ENCODE results near the gene SPATA6L. TPM values are rescaled to one million over a fixed set of nuclear protein-coding genes. Genes with fewer than 3 reads are reported as not detected.

The SPATA6L gene
- total RNA-seq, 4 donors from 2014 or later, result 0.91 to 3.0 (median 1.8) TPM

GRCh38 chr9:4670591-4670990 is 4.3 kb upstream of the SPATA6L start:
- no peaks in the 10 kb centered on the region for H3K9me3 ChIP-seq
- no peak overlapping the region for H3K4me3 ChIP-seq
- peaks cover 0 to 26% (median under 1%) of the 10 kb centered on the region in 3 donors for H3K4me1 ChIP-seq
- no peaks in the 10 kb centered on the region for H3K36me3 ChIP-seq
- DNase-seq, result no peak
- 74 to 83% methylated on average over 3 of the region's 3 CpGs for WGBS, 2 donors
- no peak overlapping the region for H3K27ac ChIP-seq
- intact Hi-C loops (cut with DNase I), result no loop called here
- TF ChIP-seq POLR2A (IDR thresholded peaks at IDR 0.05) (no peak), CTCF (IDR thresholded peaks at IDR 0.05) (no peak)
- H3K27me3 ChIP-seq, result no peaks in the 10 kb centered on the region

GRCh38 chr9:4669890-4670289 is 3.6 kb upstream of the SPATA6L start:
- Histone ChIP-seq H3K36me3 (no peaks in the 10 kb centered on the region), H3K9me3 (no peaks in the 10 kb centered on the region), H3K27me3 (no peaks in the 10 kb centered on the region), H3K4me1 (peaks cover 0 to 28% (median 8%) of the 10 kb centered on the region in 3 donors), H3K27ac (no peak overlapping the region), H3K4me3 (no peak overlapping the region)
- intact Hi-C loops (cut with DNase I), result loop anchor here (5.0 kb wide), 1 partner anchor 67 kb away; no protein-coding TSS in a partner anchor
- TF ChIP-seq POLR2A (IDR thresholded peaks at IDR 0.05) (no peak), CTCF (IDR thresholded peaks at IDR 0.05) (no peak)
- no peak for DNase-seq

GRCh38 chr9:4668604-4669003 is 2.3 kb upstream of the SPATA6L start:
- H3K9me3 ChIP-seq, result no peaks in the 10 kb centered on the region
- no peak for DNase-seq
- peaks cover 0 to 35% (median 21%) of the 10 kb centered on the region in 3 donors for H3K4me1 ChIP-seq
- no peaks in the 10 kb centered on the region for H3K36me3 ChIP-seq
- 75 to 88% methylated on average over 2 of the region's 2 CpGs for WGBS, 2 donors
- TF ChIP-seq POLR2A (IDR thresholded peaks at IDR 0.05) (no peak), CTCF (IDR thresholded peaks at IDR 0.05) (no peak)
- H3K4me3 ChIP-seq, result no peak overlapping the region
- intact Hi-C loops (cut with DNase I), result loop anchor here (5.0 kb wide), 1 partner anchor 69 kb away; no protein-coding TSS in a partner anchor
- no peaks in the 10 kb centered on the region for H3K27me3 ChIP-seq
- no peak overlapping the region for H3K27ac ChIP-seq

- Histone ChIP-seq H3K36me3 (no peaks in the 10 kb centered on the region), H3K9me3 (no peaks in the 10 kb centered on the region), H3K4me1 (peaks cover 0 to 44% (median 29%) of the 10 kb centered on the region in 3 donors), H3K27me3 (no peaks in the 10 kb centered on the region), H3K27ac (no peak overlapping the region), H3K4me3 (no peak overlapping the region)
- WGBS, 2 donors, result 95 to 100% methylated on average over 1 of the region's 1 CpG
- no peak for DNase-seq
- no peak for TF ChIP-seq CTCF (IDR thresholded peaks at IDR 0.05)
- no peak for TF ChIP-seq POLR2A (IDR thresholded peaks at IDR 0.05)
- intact Hi-C loops (cut with DNase I), result loop anchor here (5.0 kb wide), 1 partner anchor 70 kb away; no protein-coding TSS in a partner anchor
Measured at GRCh38 chr9:4667681-4668080, 1.4 kb upstream of the SPATA6L start.

- Histone ChIP-seq H3K9me3 (no peaks in the 10 kb centered on the region), H3K4me3 (peak overlapping the region in 3 of 4 donors; percentile 51 to 71 (median 55)), H3K27me3 (no peaks in the 10 kb centered on the region), H3K4me1 (peaks cover 0 to 55% (median 32%) of the 10 kb centered on the region in 3 donors), H3K27ac (peak overlapping the region; percentile 66 to 78 (median 77)), H3K36me3 (no peaks in the 10 kb centered on the region)
- DNase-seq, result no peak
- WGBS, 2 donors, result 43 to 45% methylated on average over 2 of the region's 2 CpGs
- intact Hi-C loops (cut with DNase I), result loop anchor here (5.0 kb wide), 1 partner anchor 72 kb away; no protein-coding TSS in a partner anchor
- TF ChIP-seq POLR2A (IDR thresholded peaks at IDR 0.05), result no peak
- peak in 1 of 6 experiments; percentile 9 for TF ChIP-seq CTCF (IDR thresholded peaks at IDR 0.05)
Measured at GRCh38 chr9:4665357-4665756, 923 bp downstream of the SPATA6L start.

Measured in esophagus squamous epithelium (tissue), 5 donors.